RWPE2 (cell line): ENCODE measurements around the gene UCHL1.

ENCODE experiments used
- ATAC-seq: fragments of 200-7000 bp; cut with Tn5 transposase; 3 replicates; pipeline ENCODE4 v1.9.1; 2021; ENCODE audit warnings: low read depth
- DNase-seq: peaks from one replicate; pipeline ENCODE4 v3.0.0-alpha.2; 2020; ENCODE audit warnings: low spot score
- H3K27ac ChIP-seq: fragments of 450-650 bp; 2 replicates; pipeline ENCODE4 v1.5.1; 2017; ENCODE audit warnings: mild to moderate bottlenecking; ENCODE audit not compliant: poor library complexity, severe bottlenecking
- H3K27me3 ChIP-seq: fragments of 250-450 bp; sonication (Bioruptor Pico); 2 replicates; pipeline ENCODE4 v1.5.1; 2021; ENCODE audit warnings: mild to moderate bottlenecking, moderate library complexity; ENCODE audit not compliant: insufficient read depth, poor library complexity, severe bottlenecking
- H3K36me3 ChIP-seq: fragments of 250-450 bp; sonication (Bioruptor Pico); 2 replicates; pipeline ENCODE4 v1.5.1; 2020; ENCODE audit warnings: low read depth, mild to moderate bottlenecking, moderate library complexity
- H3K4me1 ChIP-seq: fragments of 250-450 bp; sonication (Bioruptor Pico); 2 replicates; pipeline ENCODE4 v1.5.1; 2021; ENCODE audit warnings: mild to moderate bottlenecking, moderate library complexity; ENCODE audit not compliant: insufficient read depth, poor library complexity, severe bottlenecking
- H3K4me3 ChIP-seq: fragments of 250-450 bp; sonication (Bioruptor Pico); 2 replicates; pipeline ENCODE4 v1.5.1; 2021; ENCODE audit warnings: mild to moderate bottlenecking, moderate library complexity; ENCODE audit not compliant: severe bottlenecking
- H3K9me3 ChIP-seq: fragments of 250-450 bp; sonication (Bioruptor Pico); 2 replicates; pipeline ENCODE4 v1.5.1; 2021; ENCODE audit warnings: mild to moderate bottlenecking, moderate library complexity; ENCODE audit not compliant: severe bottlenecking
- TF ChIP-seq, protein P1 (sequence below): fragments of 450-650 bp; IDR thresholded peaks from one replicate; pipeline ENCODE4 v1.5.1; 2017; ENCODE audit warnings: mild to moderate bottlenecking, moderate library complexity; ENCODE audit not compliant: poor library complexity, severe bottlenecking

The UCHL1 gene

DNA sequence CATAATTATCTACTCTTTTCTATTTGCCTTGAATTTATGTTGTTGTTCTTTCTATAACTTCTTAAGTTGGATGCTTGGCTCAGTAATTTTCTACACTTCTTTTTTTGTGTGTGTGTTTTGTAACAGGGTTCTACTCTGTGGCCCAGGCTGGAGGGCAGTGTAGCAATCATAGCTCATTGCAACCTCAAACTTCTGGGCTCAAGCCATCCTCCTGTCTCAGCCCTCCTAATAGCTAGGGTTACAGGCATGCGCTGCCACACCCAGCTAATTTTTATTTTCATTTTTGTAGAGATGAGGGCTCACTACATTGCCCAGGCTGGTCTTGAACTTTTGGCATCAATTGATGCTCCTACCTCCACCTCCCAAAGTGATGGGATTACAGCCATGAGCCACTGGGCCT, 20.7 kb upstream of the UCHL1 start:
- Histone ChIP-seq H3K27me3 (no peaks in the 10 kb centered on the region), H3K4me1 (no peaks in the 10 kb centered on the region), H3K36me3 (no peaks in the 10 kb centered on the region), H3K27ac (no peak overlapping the region), H3K9me3 (no peaks in the 10 kb centered on the region), H3K4me3 (no peak overlapping the region)
- TF ChIP-seq, protein P1, sequence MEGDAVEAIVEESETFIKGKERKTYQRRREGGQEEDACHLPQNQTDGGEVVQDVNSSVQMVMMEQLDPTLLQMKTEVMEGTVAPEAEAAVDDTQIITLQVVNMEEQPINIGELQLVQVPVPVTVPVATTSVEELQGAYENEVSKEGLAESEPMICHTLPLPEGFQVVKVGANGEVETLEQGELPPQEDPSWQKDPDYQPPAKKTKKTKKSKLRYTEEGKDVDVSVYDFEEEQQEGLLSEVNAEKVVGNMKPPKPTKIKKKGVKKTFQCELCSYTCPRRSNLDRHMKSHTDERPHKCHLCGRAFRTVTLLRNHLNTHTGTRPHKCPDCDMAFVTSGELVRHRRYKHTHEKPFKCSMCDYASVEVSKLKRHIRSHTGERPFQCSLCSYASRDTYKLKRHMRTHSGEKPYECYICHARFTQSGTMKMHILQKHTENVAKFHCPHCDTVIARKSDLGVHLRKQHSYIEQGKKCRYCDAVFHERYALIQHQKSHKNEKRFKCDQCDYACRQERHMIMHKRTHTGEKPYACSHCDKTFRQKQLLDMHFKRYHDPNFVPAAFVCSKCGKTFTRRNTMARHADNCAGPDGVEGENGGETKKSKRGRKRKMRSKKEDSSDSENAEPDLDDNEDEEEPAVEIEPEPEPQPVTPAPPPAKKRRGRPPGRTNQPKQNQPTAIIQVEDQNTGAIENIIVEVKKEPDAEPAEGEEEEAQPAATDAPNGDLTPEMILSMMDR = no peak
- DNase-seq = no peak
- no peak for ATAC-seq

DNA sequence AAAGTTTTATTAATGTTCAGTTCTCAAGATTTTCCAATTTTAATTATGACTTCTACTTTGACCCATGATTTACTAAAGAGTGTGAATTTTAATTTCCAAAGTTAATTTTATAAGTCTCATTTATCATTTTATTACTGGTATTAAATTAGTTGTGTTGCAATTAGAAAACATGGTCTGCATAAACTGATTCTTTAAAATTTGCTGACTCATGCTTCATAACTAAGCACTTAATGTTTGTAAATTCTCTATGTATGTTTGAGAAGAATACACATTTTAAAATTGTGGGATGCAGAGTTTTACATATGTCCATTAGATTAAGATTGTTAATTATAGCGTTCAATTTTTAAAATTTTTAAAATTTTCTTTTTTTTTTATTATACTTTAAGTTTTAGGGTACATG, 20.2 kb upstream of the UCHL1 start:
- no peaks in the 10 kb centered on the region for H3K27me3 ChIP-seq
- H3K27ac ChIP-seq = no peak overlapping the region
- no peak overlapping the region for H3K4me3 ChIP-seq
- H3K36me3 ChIP-seq = no peaks in the 10 kb centered on the region
- no peaks in the 10 kb centered on the region for H3K4me1 ChIP-seq
- no peak for ATAC-seq
- DNase-seq = no peak
- TF ChIP-seq, protein P1 = no peak
- H3K9me3 ChIP-seq = no peaks in the 10 kb centered on the region

DNA sequence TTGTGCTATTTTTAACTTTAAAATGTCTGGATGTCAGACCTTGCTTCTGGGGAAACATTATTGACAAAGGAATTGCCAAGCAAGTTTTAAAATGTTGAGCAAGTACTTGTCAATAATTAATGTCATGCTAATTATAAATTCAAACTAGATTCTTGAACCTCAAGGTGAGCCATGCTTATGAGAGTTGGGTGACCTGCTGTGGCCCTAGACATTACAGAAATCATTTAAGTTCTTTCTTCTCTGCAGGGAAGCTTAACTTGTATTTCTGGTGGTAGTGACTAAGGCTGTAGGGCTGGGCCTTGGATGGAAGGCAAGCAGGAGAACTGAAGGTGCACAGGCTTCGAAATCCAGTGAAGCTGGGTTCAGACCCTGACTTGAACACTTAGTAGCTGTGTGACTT, 14.8 kb upstream of the UCHL1 start:
- no peak overlapping the region for H3K27ac ChIP-seq
- TF ChIP-seq, protein P1 = no peak
- no peaks in the 10 kb centered on the region for H3K36me3 ChIP-seq
- H3K4me1 ChIP-seq = no peaks in the 10 kb centered on the region
- H3K9me3 ChIP-seq = no peaks in the 10 kb centered on the region
- DNase-seq = no peak
- no peak overlapping the region for H3K4me3 ChIP-seq
- no peaks in the 10 kb centered on the region for H3K27me3 ChIP-seq
- ATAC-seq = no peak

DNA sequence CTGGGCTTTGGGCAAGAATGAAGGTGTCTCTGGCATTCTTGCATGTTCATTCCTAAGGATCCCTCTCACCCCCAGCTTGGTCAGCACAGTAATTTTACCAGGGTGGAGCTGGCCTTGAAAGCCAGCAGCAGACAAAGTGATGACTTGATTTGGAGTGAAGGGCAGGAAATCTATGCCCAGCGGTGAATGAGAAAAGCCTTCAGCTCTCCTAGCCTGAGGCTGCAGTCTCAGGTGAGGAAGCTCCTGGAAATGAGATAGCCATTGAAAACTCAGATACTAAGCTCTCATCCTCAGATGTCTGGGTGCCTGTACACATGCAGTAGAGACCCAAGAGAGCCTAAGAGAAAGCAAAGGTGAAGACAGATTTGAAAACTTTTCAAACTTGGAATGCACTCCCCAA, 10.7 kb upstream of the UCHL1 start:
- Histone ChIP-seq H3K4me1 (no peaks in the 10 kb centered on the region), H3K9me3 (no peaks in the 10 kb centered on the region), H3K27ac (no peak overlapping the region), H3K36me3 (no peaks in the 10 kb centered on the region), H3K4me3 (no peak overlapping the region), H3K27me3 (no peaks in the 10 kb centered on the region)
- TF ChIP-seq, protein P1 = no peak
- no peak for DNase-seq
- ATAC-seq = no peak

DNA sequence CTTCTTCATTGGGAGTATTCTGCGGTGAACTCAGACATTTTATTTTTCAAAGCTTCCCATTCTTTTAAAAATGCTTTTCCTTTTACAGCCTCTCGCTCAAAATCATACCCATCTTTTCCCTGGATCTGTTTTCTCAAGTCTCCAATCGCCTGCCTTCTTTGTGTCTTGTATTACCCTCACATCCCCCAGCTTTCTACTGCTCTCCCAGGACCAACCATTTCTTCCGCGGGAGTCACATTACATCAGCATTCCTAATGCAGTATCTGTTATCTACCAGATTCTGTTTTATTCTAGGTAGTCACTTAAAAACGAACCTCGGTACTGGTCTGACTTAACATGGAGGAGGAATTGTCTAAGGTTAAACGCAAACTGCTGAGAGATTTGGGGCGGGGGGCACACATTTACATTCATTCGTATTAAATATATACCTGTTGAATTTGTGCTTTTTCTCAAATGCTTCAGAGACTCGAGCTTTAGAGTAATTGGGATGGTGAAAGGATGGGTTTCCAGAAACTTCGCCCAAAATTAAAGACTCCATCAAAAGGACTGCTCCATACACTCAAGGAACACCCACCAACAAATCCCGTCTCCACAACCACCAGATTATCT, 493 bp upstream of the UCHL1 start:
- ATAC-seq = no peak
- Histone ChIP-seq H3K27me3 (peaks cover 17% of the 10 kb centered on the region), H3K4me1 (no peaks in the 10 kb centered on the region), H3K4me3 (no peak overlapping the region), H3K9me3 (no peaks in the 10 kb centered on the region), H3K36me3 (no peaks in the 10 kb centered on the region), H3K27ac (no peak overlapping the region)
- no peak for DNase-seq
- TF ChIP-seq, protein P1 = no peak
